Breast epithelium (tissue), 3 donors: ENCODE measurements around the gene OSBPL9.

Experiments
- POLR2A ChIP-seq: fragments of 450-650 bp; IDR thresholded peaks from one replicate; pipeline ENCODE4 v1.6.1; 2016; ENCODE audit warnings: antibody characterized with exemption, mild to moderate bottlenecking, moderate library complexity
- POLR2AphosphoS5 ChIP-seq, 3 donors: sonication (generic); formaldehyde crosslinking; IDR thresholded peaks; one replicate each; pipeline ENCODE4 v1.6.1; 2017; ENCODE audit warnings: antibody characterized with exemption in 3 of 3
- TF ChIP-seq, protein P1 (sequence below), 3 donors: fragments of 450-650 bp; IDR thresholded peaks; one replicate each; pipeline ENCODE4 v1.5.1; 2016 to 2017; ENCODE audit warnings: antibody characterized with exemption in 3 of 3, mild to moderate bottlenecking in 3 of 3, moderate library complexity in 3 of 3

DNA sequence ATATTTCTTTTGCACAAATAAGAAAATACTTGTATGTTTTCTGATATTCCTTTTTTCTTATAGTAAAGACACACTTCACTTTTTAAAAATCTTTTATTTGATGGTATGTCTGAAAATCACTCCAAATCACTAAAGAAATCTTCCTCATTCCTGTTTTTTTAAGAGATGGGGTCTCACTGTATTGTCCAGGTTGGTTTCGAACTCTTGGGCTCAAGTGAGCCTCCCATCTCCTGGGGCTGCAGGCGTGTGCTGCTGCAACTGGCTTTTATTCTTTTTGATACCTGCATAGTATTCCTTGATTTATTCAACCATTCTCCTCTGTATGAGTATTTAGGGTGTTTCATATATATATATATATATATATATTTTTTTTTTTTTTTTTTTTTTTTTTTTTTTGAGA is 88.1 kb downstream of the OSBPL9 start:
- TF ChIP-seq, protein P1, sequence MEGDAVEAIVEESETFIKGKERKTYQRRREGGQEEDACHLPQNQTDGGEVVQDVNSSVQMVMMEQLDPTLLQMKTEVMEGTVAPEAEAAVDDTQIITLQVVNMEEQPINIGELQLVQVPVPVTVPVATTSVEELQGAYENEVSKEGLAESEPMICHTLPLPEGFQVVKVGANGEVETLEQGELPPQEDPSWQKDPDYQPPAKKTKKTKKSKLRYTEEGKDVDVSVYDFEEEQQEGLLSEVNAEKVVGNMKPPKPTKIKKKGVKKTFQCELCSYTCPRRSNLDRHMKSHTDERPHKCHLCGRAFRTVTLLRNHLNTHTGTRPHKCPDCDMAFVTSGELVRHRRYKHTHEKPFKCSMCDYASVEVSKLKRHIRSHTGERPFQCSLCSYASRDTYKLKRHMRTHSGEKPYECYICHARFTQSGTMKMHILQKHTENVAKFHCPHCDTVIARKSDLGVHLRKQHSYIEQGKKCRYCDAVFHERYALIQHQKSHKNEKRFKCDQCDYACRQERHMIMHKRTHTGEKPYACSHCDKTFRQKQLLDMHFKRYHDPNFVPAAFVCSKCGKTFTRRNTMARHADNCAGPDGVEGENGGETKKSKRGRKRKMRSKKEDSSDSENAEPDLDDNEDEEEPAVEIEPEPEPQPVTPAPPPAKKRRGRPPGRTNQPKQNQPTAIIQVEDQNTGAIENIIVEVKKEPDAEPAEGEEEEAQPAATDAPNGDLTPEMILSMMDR (IDR thresholded peaks at IDR 0.05): no peak
- TF ChIP-seq POLR2AphosphoS5 (IDR thresholded peaks at IDR 0.05) (no peak), POLR2A (no peak)
